Muscle layer of colon (tissue), 2 donors: ENCODE data around the gene RNF183.
"Not testable (repeated sequence)": the region's sequence is repeated elsewhere in the genome, so short reads cannot be mapped to it uniquely, and the experiment has no call there.

Experiments used
- H3K27ac ChIP-seq: one replicate; pipeline ENCODE4 v1.7.0; 2013; ENCODE audit warnings: low read depth, mild to moderate bottlenecking, low read length, moderate library complexity
- H3K27me3 ChIP-seq, 2 donors: one replicate each; pipeline ENCODE4 v1.7.0; 2013; ENCODE audit warnings: low read length in 2 of 2, mild to moderate bottlenecking in 2 of 2; ENCODE audit not compliant: insufficient read depth in 2 of 2, control insufficient read depth in 1 of 2
- H3K36me3 ChIP-seq: one replicate; pipeline ENCODE4 v1.7.0; 2013; ENCODE audit warnings: mild to moderate bottlenecking, low read length; ENCODE audit not compliant: insufficient read depth
- H3K4me1 ChIP-seq: one replicate; pipeline ENCODE4 v1.7.0; 2013; ENCODE audit warnings: mild to moderate bottlenecking, low read length; ENCODE audit not compliant: insufficient read depth
- H3K4me3 ChIP-seq, 2 donors: one replicate each; pipeline ENCODE4 v1.7.0; 2013; ENCODE audit warnings: low read length in 2 of 2, low read depth in 1 of 2, mild to moderate bottlenecking in 1 of 2, moderate library complexity in 1 of 2
- H3K9ac ChIP-seq: one replicate; pipeline ENCODE4 v1.7.0; 2013; ENCODE audit warnings: low read length
- H3K9me3 ChIP-seq: one replicate; pipeline ENCODE4 v1.7.0; 2013; ENCODE audit warnings: mild to moderate bottlenecking, low read length
- donor health status: abdominal sarcoma.
- donor health status: Adenocarcinoma of cecum.

The RNF183 gene

GRCh38 chr9:113269355-113269754 is 33.8 kb downstream of the RNF183 start:
- H3K27ac ChIP-seq = no peak overlapping the region
- H3K36me3 ChIP-seq = peaks cover 52% of the 10 kb centered on the region
- H3K9ac ChIP-seq = no peak overlapping the region
- H3K4me3 ChIP-seq = no peak overlapping the region
- H3K27me3 ChIP-seq = no peaks in the 10 kb centered on the region
- no peaks in the 10 kb centered on the region for H3K9me3 ChIP-seq
- H3K4me1 ChIP-seq = peaks cover 10% of the 10 kb centered on the region

DNA sequence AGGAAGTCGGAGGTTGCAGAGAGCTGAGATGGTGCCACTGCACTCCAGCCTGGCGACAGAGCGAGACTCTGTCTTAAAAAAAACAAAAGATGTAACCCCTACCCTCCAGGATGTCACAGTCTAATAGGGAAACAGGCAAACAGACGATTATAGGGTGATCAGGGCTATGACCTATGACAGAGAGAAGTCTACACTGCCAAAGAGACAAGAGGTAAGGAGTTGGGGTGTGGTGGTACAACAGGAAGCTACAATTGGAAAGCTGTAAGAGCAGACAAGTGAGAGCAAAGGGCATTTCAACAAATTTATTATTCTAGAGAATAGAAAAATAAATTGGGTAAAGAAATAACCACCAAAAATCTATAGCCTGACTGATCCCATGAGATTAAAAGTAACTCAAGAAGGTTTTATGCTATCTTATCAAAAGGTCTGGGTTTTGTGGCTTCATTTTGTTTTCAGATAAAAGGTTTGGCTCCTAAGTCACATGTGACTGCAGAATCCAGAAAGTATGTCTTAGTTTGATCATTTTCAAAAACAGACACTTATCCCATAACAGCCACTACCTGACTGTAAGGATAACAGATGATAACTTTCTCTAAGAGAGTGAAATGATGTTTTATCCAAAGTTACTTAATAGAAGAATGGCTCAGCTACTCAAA is 35.1 kb downstream of the RNF183 start:
- H3K36me3 ChIP-seq = peaks cover 48% of the 10 kb centered on the region

DNA sequence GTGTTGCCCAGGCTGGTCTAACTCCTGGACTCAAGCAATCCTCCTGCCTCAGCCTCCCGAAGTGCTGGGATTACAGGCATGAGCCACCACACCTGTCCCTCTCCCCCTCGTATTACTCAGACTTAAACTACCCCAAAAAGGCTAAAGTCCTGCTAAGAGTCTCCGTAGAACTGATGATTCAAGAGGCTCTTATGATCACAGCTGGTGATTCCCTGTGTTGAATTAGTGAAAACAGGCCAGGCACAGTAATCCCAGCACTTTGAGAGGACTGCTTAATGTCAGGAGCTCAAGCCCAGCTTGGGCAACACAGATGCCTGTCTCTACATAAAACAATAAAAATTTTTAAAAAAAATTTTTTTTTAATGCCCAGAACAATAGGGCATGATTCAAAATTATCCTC is 37.0 kb downstream of the RNF183 start:
- Histone ChIP-seq H3K9me3 (no peaks in the 10 kb centered on the region), H3K36me3 (peaks cover 38% of the 10 kb centered on the region), H3K4me1 (no peaks in the 10 kb centered on the region), H3K4me3 (no peak overlapping the region), H3K27me3 (no peaks in the 10 kb centered on the region), H3K27ac (no peak overlapping the region), H3K9ac (no peak overlapping the region)

More for the DNA sequence above, 35.1 kb downstream of the RNF183 start:
- H3K27me3 ChIP-seq = no peaks in the 10 kb centered on the region
- no peak overlapping the region for H3K27ac ChIP-seq
- H3K9ac ChIP-seq = no peak overlapping the region
- H3K9me3 ChIP-seq = no peaks in the 10 kb centered on the region
- H3K4me1 ChIP-seq = no peaks in the 10 kb centered on the region
- H3K4me3 ChIP-seq = no peak overlapping the region

GRCh38 chr9:113261917-113262671 is 41.1 kb downstream of the RNF183 start:
- no peak overlapping the region for H3K9ac ChIP-seq
- H3K36me3 ChIP-seq = peaks cover 34% of the 10 kb centered on the region
- H3K27me3 ChIP-seq = no peaks in the 10 kb centered on the region
- H3K4me3 ChIP-seq = no peak overlapping the region
- H3K27ac ChIP-seq = no peak overlapping the region
- H3K9me3 ChIP-seq = no peaks in the 10 kb centered on the region
- H3K4me1 ChIP-seq = no peaks in the 10 kb centered on the region

DNA sequence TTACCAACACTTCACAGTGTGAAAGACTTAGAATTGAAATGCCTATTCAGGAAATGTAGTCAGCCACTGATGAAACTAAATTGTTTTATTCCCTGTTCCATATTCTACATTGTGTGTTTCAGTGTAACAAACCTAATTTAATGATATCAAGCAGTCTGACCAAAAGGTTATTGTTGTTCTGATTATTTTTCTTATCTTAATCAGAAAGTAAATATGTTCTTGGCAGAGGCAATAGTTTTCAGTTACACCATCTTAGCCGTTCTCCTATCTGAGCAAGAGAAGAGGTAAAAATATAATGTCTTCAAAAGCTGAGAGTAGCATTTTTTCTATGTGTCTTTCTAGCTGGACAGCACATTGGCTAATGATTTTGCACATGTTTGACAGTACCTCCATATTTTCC is 44.9 kb downstream of the RNF183 start:
- Histone ChIP-seq H3K27ac (no peak overlapping the region), H3K9me3 (no peaks in the 10 kb centered on the region), H3K36me3 (peaks cover 38% of the 10 kb centered on the region), H3K4me3 (no peak overlapping the region), H3K27me3 (no peaks in the 10 kb centered on the region), H3K4me1 (no peaks in the 10 kb centered on the region), H3K9ac (no peak overlapping the region)

DNA sequence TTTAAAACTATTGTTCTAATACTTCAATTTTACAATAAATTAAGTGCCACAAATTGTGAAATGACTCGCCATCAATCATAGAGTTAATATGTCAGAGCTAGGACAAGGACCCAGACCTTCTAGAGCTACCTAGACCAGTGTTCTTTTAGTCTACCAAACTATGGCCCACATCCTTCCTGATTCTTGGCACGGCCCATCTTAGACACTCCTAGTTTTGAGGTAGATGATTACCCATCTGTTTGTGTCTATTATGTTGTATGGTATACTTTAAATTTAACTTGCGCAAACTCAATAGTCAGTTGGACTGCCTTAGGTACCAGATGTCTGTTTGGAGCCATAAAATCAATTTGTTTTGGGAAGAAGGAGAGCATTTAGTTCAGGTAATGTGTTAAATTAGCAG is 45.3 kb downstream of the RNF183 start:
- Histone ChIP-seq H3K27me3 (no peaks in the 10 kb centered on the region), H3K4me1 (no peaks in the 10 kb centered on the region), H3K36me3 (peaks cover 38% of the 10 kb centered on the region), H3K9ac (no peak overlapping the region), H3K4me3 (no peak overlapping the region), H3K9me3 (no peaks in the 10 kb centered on the region), H3K27ac (no peak overlapping the region)

DNA sequence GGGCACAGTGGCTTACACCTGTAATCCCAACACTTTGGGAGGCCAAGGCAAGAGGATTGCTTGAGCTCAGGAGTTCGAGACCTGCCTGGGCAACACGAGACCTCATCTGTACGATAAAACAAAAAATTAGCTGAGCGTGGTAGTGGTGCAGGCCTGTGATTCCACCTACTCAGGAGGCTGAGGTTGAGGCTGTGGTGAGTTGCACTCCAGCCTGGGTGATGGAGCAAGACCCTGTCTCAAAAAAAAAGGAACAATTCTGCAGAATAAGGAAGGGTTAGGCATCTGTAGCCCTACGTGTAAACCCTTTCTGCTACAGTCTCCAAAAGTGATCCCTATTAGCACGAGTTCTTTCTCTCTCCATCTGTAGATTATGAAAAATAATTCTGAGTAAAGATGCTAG is 47.7 kb downstream of the RNF183 start:
- no peak overlapping the region for H3K4me3 ChIP-seq
- no peak overlapping the region for H3K27ac ChIP-seq
- peaks cover 27% of the 10 kb centered on the region for H3K36me3 ChIP-seq
- no peak overlapping the region for H3K9ac ChIP-seq
- H3K4me1 ChIP-seq = no peaks in the 10 kb centered on the region
- H3K9me3 ChIP-seq = no peaks in the 10 kb centered on the region
- no peaks in the 10 kb centered on the region for H3K27me3 ChIP-seq

DNA sequence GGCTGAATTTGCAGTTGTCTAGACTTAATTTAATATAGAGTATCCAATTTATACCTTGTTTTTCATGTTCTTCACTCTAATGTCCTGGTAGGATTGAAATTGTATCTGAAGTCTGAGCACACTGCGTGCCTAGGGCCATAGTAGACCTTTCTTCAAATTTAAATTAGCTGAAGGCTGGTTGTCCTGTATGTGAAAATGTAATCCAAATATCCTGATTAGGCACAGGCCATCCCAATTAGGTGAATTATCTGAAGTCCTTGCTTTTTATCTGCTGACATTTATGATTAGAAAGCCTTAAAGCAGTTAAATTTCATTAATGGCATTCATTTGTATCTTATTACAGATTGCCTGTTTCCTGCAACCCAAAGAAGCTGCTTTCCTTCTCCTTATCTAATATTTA is 48.2 kb downstream of the RNF183 start:
- H3K4me3 ChIP-seq = no peak overlapping the region
- no peaks in the 10 kb centered on the region for H3K4me1 ChIP-seq
- H3K27me3 ChIP-seq = no peaks in the 10 kb centered on the region
- no peaks in the 10 kb centered on the region for H3K9me3 ChIP-seq
- peaks cover 22% of the 10 kb centered on the region for H3K36me3 ChIP-seq
- no peak overlapping the region for H3K9ac ChIP-seq
- H3K27ac ChIP-seq = no peak overlapping the region

GRCh38 chr9:113250807-113251206 is 52.4 kb downstream of the RNF183 start:
- peaks cover 4% of the 10 kb centered on the region for H3K36me3 ChIP-seq
- no peaks in the 10 kb centered on the region for H3K4me1 ChIP-seq
- no peak overlapping the region for H3K27ac ChIP-seq
- H3K4me3 ChIP-seq = no peak overlapping the region
- H3K27me3 ChIP-seq = no peaks in the 10 kb centered on the region
- H3K9me3 ChIP-seq = no peaks in the 10 kb centered on the region
- H3K9ac ChIP-seq = no peak overlapping the region

- H3K4me3 ChIP-seq, H3K36me3 ChIP-seq, H3K4me1 ChIP-seq, H3K27ac ChIP-seq, H3K9ac ChIP-seq, H3K27me3 ChIP-seq, H3K9me3 ChIP-seq: not testable (repeated sequence)
Observed at GRCh38 chr9:113249661-113250060, 53.5 kb downstream of the RNF183 start.

DNA sequence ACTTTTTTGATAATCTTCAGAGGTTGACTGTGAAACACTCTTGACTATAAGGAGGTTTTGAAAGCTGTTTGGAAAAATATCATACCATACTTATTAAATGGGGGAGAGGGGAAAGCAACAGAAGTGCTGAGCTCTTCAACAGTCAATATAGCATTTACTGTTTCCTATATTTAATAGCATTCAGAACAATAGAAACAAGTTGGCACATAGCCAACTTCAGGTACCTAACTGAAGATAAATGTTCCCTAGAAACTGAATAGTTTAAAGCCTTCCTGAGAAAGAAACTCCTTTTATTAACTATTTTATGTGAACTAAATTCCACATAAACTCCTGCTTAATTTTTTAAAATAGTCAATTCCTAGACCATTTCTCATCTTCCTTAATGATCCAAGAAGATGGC is 55.5 kb downstream of the RNF183 start:
- Histone ChIP-seq H3K9me3 (no peaks in the 10 kb centered on the region), H3K36me3 (no peaks in the 10 kb centered on the region), H3K4me3 (no peak overlapping the region), H3K4me1 (no peaks in the 10 kb centered on the region), H3K27me3 (no peaks in the 10 kb centered on the region), H3K27ac (no peak overlapping the region), H3K9ac (no peak overlapping the region)
